Measurements from ENCODE around the gene IRX3.

Gene IRX3

GRCh38 chr16:54240271-54241129 is 46.1 kb downstream of the IRX3 start:
- in situ Hi-C loops (cut with HindIII; ENCODE audit: low sequenced_read_pairs), result no loop called here
- TF ChIP-seq, protein P1, sequence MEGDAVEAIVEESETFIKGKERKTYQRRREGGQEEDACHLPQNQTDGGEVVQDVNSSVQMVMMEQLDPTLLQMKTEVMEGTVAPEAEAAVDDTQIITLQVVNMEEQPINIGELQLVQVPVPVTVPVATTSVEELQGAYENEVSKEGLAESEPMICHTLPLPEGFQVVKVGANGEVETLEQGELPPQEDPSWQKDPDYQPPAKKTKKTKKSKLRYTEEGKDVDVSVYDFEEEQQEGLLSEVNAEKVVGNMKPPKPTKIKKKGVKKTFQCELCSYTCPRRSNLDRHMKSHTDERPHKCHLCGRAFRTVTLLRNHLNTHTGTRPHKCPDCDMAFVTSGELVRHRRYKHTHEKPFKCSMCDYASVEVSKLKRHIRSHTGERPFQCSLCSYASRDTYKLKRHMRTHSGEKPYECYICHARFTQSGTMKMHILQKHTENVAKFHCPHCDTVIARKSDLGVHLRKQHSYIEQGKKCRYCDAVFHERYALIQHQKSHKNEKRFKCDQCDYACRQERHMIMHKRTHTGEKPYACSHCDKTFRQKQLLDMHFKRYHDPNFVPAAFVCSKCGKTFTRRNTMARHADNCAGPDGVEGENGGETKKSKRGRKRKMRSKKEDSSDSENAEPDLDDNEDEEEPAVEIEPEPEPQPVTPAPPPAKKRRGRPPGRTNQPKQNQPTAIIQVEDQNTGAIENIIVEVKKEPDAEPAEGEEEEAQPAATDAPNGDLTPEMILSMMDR (IDR thresholded peaks at IDR 0.05; ENCODE audit: low read depth, low read length, missing control alignments), result no peak
- no peak for DNase-seq (ENCODE audit: low read depth)
- H3K4me3 ChIP-seq (ENCODE audit: low read depth, low read length), result no peak overlapping the region

- TF ChIP-seq, protein P1 (IDR thresholded peaks at IDR 0.05; ENCODE audit: low read depth, low read length, missing control alignments), result no peak
- H3K4me3 ChIP-seq (ENCODE audit: low read depth, low read length), result no peak overlapping the region
- no peak for DNase-seq (ENCODE audit: low read depth)
- in situ Hi-C loops (cut with HindIII; ENCODE audit: low sequenced_read_pairs), result no loop called here
Measured at GRCh38 chr16:54239456-54239855, 47.1 kb downstream of the IRX3 start.

DNA sequence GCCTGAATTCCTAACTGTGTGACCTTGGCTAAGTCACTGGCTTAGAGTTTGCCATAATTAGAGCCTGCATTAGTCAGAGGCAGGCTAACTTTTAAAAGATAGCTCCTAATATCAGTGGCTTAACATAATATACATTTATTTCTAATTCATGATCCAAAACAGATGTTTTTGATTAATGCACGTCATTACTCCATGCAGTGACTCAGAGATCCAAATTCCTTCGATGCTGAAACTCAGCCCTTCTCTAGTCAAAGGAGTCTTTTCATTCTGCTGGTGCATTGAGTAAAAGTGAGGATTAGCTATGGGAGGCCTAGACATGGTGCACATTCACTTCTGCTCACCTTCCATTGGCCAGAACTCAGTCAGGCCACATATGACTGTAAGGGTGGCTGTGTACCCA is 49.8 kb downstream of the IRX3 start:
- TF ChIP-seq, protein P1 (IDR thresholded peaks at IDR 0.05; ENCODE audit: low read depth, low read length, missing control alignments), result no peak
- in situ Hi-C loops (cut with HindIII; ENCODE audit: low sequenced_read_pairs), result no loop called here
- no peak for DNase-seq (ENCODE audit: low read depth)
- no peak overlapping the region for H3K4me3 ChIP-seq (ENCODE audit: low read depth, low read length)

- H3K4me3 ChIP-seq (ENCODE audit: low read depth, low read length), result no peak overlapping the region
Measured at GRCh38 chr16:54233615-54234014, 53.0 kb downstream of the IRX3 start.

More at GRCh38 chr16:54233615-54234014, 53.0 kb downstream of the IRX3 start:
- TF ChIP-seq, protein P1 (IDR thresholded peaks at IDR 0.05; ENCODE audit: low read depth, low read length, missing control alignments), result no peak
- no peak for DNase-seq (ENCODE audit: low read depth)
- in situ Hi-C loops (cut with HindIII; ENCODE audit: low sequenced_read_pairs), result no loop called here
